NK-92 treated with Interleukin-12 subunit alpha and Interleukin-12 subunit beta, amount 100 ng/mL, for 24 hours (cell line): ENCODE measurements around the gene BAIAP2L1.

Experiments
- DNase-seq: peaks from one replicate; lab custom pipeline; 2025; lab: John Stamatoyannopoulos, UW

The BAIAP2L1 gene

DNA sequence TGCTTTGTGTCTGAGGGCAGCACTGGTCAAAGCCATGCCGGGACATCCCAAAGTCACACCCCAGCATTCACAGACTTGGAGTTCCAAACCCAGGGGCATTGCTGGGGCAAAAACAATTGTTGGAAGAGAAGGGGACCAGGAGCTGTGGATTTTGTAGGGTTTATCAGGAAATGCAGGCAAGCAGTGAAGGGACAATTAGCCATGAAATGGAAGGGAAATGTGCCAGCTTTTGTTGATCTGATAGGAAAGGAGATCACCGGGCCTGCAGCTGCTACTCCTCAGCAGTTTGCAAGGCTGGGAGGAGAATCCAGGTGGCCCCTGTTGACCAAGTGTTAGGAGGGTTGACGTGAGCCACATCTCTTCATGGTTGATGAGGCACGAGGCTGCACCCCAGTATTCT lies 122.0 kb downstream of the BAIAP2L1 start:
- DNase-seq, result no peak

DNA sequence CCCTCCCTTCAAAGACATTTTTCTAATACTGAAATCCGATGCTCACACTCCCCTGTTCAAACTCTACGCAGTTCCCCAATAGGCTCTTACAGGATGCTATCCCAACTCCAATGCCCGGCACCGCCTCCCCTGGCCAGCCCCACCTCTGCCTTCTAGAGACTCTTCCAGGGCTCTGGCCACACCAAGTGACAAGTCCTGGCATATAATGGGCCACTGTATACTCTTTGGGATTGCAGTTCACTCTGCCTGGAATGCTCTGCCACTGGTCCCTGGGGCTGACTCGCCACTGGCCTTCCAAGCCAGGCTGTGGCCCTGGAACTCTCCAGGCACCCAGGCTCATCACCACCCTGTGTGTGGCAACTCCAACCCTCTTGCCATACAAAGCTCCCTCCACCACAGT lies 122.5 kb downstream of the BAIAP2L1 start:
- DNase-seq, result no peak

DNA sequence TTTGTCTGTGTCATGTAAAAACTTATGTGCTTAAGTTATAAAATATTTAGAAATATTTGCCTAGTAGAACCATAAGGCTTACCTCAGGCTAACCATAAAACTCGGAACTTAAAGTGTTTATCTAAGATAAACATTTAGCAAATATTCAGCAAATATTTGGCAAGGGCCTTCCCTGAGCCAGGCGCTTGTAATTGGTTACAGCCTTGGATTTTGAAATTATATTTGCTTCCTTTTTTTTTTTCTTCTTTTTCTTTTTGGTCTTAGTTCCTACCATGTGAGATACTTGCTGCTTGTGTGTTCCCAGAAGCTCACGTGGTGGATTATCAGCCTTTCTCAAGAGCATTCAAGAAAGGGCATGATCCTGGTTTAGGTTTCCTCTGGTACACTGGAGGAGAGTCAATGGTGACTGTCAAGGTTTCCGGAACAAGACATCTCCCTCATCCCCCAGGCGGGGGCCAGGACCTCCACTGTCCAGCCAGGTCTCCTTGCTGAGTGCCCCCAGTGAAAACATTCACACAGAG lies 124.6 kb downstream of the BAIAP2L1 start:
- DNase-seq, result no peak

DNA sequence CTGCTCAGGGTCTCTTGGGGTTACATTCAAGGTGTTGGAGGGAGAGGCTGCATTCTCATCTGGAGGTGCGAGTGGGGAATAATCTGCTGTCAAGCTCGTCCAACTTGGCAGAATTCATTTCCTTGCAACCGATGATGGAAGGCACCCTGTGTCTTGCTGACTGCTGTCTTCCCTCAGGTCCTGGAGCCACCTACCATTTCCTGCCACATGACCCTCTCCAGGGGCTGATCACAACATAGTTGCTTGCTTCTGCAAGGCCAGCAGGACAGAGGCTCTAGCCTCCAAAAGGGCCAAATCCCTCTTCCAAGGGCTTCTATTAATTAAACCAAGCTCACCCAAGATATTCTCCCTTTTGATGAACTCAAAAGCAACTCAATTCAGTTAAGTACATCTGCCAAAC lies 133.6 kb downstream of the BAIAP2L1 start:
- no peak for DNase-seq

DNA sequence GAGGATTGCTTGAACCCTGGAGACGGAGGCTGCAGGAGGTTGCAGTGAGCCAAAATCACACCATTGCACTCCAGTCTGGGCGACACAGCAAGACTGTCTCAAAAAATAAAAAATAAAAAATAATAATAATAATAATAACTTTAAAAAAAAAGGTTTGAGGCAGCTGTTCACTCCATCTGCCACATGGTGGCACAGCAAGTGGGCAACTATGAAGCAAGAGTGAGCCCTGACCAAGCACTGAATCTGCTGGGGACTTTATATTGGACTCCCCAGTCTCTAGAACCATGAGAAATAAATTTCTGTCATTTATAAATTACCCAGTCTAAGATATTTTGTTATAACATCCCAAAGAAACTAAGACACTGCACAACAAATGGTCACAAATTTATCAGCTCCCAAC lies 134.1 kb downstream of the BAIAP2L1 start:
- DNase-seq, result no peak

DNA sequence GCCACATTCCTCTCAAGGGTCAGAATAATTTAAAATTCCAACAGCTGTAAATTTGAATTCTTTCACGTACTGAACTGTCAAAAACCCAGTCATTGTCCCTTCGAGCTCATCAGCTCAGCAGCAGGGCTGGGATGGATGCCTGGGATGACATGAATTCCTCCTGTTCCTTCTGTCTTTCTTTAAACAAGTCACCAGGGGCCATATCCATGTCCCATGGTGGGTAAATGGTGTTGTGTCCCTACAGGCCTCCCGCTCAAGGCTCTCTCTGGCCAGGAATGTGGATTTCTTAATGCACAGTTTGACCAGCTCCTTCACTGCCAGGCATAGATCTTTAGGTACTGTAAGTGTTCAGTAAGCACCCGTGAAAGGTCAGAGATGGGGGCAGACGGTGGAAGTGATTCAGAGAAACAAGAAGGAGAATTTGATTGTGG lies 135.0 kb downstream of the BAIAP2L1 start:
- no peak for DNase-seq

DNA sequence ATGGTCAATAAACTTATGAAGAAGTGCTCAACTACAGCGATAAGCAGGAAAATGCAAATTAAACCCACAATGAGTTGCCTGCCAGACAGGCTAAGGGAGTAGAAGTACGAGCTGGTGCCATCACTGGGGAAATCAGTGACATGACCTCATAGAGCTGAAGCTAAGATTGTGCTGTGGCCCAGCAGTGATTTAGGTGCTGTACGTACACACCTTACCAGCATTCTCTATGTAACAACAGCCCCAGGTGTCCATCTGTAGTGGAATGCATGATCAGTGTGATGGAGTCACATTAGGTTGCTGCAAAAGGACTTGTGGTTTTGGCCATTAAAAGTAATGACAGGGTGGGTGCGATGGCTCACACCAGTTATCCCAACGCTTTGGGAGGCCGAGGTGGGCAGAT lies 143.2 kb downstream of the BAIAP2L1 start:
- no peak for DNase-seq

DNA sequence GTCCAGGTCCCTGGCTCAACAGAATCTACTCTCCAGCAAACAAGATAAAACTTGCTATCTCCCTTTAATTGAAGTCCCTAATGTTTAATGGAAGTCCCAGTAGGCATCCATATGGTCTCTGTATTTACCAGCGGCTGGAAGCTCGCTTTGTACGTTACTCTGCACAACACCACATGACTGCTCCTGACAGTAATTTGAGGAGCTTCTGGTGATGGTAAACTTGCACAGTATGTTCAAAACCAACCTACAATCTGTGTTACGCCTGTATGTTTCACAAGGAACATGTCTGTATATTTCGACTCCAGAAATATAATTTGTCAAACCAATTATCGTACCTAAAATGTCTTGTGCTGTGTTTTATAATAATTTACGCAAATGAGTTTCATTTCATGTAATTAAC lies 144.5 kb downstream of the BAIAP2L1 start:
- no peak for DNase-seq

DNA sequence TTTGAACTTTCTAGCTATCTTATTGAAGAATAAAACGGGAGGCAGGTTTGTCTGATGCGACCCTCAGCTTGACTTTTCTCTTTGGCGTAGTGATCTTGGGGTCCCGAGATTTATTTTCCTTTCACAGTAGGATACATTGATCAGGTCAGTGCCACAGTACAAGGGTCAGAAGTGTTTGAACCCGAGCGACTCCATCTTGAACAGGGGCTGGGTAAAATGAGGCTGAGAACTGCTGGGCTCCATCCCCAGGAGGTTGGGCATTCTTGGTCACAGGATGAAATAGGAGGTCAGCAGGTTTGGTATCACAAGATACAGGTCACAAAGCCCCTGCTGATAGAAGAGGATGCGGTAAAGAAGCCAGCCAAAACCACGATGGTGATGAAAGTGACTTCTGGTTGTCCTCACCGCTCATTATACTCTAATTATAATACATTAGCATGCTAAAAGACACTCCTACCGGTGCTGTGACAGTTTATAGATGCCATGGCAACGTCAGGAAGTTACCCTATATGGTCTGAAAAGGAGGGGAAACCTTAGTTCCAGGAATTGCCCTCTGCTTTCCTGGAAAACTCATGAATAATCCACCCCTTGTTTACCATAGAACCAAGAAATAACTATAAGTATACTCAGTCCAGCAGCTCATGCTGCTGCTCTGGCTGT lies 145.8 kb downstream of the BAIAP2L1 start:
- peak; percentile 40 for DNase-seq

DNA sequence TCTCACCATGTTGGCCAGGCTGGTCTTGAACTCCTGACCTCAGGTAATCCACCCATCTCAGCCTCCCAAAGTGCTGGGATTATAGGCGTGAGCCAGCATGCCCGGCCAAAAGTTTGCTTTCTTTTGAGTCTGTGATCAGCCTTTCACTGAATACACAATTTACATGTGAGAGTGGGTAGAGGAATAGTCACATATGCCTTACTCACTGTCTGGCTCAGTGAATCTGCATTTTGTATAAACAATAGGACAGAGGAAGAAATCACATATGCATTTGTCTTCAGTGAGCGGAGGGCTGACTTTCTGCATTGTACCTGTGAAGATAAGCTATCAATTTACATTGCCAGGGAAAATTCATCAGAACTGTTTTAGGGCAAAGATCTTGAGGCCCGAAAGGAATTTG lies 146.4 kb downstream of the BAIAP2L1 start:
- no peak for DNase-seq

DNA sequence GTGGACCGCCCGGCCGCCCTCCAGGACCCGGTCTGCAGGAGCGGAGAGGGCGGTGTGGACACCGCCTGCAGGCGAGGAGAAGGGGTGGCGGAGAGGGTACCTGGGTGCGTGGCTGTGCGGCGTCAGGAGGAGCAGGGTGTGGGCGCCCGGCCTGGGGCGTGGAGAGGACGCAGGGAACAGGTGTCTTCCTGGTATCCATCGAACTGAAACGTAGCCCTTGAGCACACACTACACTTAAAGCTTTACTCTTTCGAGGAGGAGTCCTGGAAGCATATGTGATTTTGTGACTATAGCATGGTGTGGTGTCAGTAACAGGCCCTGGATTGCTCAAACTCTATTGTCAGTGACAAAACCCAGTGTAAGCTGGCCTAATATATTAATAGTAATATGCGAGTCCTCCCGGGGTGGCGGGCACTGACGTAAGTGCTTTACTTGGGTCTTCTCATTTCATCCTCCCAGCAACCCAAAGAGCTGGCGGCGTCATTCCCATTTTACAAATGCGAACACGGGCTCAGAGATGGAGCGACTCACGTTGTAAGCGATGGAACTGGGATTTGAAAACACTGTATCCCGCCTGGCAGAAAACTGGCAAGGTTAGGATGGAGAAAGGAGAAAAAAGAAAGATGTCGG lies 148.3 kb downstream of the BAIAP2L1 start:
- no peak for DNase-seq

DNA sequence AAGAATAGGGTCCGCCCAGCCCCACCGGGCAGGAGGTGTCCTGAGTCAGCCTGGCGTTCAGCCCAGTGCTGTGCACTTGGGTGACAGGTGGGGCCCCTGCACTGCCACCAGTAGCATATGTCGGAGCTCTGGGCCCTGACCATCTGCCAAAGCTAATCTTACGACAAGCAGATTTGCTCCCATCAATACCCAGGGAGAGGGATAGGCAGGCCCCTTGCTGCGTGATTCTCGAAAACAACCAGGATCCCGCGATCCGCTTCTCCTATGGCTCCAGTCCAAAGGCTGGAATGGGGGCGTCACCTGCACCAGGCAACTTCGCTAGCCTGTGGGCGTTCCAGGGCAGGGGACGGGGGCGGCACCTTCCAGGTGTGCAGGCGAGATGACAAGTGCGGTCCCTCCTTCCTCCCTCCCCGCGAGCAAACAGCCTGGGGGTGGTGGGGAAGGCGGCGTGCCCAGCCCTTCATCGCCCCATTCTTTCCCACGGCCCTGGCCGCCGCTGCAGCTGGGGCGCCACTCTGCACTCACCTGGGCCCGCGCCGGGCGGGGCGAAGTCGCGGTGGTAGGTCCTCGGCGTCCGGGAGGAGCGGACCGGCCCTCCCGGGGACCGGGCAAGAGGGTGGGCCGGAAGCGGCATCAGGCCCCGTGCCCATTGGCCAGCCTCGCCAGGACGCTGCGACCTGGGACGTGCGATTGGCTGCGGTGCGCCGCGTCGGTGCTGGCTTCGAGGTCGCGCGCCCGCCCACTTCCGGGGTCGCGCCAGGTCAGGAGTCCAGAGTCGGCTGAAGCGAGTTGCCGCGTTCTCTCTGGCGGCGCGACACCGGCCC lies 149.1 kb downstream of the BAIAP2L1 start, which contains the start of gene TECPR1:
TSS of gene TECPR1 (minus strand) at position 632 of the 824 bp plus-strand sequence. CDS start 6,086 bp downstream, outside the sequence.
- DNase-seq, result peak; percentile 93

DNA sequence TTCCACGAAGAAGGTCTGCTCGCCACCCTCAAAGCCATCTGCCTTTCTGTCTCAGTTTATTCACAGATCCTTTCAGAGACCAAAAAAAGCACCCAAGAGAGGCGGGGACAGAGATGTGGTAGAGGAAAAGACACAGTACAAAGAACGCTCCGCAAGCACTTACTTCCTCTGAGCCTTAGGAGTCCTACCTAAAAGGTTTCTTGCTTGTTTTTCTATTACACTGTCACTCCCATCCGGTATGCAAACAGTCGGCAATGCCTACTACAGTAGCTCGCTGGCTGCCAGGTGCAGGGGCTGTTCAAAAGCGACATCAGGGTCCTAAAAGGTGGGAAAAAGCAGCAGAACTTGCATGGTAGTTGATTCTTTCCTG lies 149.7 kb downstream of the BAIAP2L1 start:
- no peak for DNase-seq

DNA sequence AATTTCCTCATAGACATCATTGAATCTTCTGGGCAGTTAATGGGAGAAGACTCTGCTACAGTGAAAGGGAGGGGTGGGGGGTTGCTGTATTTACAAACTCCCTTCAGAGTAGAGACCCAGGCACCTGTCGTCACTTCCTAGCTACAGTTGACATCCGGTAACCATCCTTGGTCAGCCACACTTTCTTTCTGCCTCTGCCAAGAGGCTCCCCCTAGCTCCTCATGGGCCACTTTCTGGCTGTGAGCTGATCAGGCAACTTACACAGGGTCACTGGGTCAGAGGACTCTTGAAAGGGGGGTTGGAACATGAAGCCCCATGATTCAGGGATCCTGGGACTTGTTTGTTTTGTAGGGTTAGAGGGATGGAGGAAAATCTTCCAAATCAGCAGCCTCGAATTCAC lies 150.1 kb downstream of the BAIAP2L1 start:
- no peak for DNase-seq

DNA sequence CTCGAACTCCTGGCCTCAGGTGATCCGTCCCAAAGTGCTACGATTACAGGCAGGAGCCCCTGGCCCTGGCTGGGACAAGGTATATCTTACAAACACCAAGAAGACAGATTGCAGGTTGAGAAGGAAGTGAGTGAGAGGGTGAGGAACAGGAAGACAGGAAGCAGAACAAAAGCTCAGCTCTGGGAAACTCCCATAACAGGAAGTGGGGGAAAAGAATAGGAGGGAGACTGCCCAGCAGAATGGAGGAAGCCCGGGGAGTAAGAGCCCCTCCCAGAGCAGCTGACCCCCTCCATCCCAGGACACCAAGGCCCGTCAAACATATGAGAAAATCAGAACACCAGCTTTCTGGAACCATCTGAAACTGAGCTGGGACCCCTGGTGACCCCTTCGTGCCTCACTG lies 151.8 kb downstream of the BAIAP2L1 start:
- DNase-seq, result no peak

DNA sequence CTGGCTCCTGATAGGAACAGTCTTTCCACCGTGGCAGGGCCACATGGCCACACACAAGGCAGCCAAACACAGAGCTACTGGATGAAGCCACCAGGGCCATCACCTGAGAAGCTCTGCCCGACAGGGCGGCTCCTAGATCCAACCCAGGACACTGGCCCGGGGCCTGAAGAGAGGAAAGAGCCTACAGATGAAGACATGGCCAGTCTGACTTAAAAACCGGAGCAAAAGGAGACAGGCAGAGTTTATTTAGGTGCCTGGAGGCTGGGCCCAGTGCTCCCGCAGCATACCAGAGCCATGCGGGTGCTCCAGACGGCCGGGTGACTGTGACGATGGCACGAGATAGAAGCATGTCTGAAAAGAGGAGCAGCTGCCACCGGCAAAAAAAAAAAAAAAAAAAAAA lies 152.7 kb downstream of the BAIAP2L1 start:
- DNase-seq, result no peak

DNA sequence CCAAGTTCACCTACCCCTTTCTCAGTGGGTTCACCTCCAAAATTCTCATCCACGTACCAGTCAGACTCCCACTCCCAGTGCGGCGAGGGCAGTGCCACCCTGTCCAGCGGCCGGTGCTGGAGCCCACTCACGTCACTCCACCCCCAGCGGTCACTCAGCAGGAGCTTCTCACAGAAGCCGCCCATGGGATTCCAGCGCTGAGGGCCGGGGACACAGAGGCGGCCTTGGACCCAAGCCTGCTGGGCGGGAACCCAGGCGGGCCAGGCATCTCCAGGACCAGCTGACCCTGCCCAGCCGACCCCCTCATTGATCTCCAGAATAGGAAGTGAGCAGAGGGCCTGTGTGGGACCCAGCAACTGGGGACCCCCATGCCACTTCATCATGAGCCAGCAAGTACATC lies 156.0 kb downstream of the BAIAP2L1 start:
- DNase-seq, result no peak

DNA sequence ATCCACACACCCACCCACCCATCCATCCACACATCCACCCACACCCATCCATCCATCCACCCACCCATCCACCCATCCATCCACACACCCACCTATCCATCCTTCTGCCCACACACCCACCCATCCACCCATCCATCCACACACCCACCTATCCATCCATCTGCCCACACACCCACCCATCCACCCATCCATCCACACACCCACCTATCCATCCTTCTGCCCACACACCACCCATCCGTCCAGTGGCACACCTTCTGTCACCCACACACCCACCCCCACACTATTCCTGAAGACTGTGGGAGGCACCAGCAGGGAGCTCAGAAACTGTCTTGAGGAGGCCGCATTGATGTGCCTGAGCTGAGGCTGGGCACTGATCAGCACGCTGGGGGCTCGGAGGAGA lies 158.0 kb downstream of the BAIAP2L1 start:
- DNase-seq, result no peak

DNA sequence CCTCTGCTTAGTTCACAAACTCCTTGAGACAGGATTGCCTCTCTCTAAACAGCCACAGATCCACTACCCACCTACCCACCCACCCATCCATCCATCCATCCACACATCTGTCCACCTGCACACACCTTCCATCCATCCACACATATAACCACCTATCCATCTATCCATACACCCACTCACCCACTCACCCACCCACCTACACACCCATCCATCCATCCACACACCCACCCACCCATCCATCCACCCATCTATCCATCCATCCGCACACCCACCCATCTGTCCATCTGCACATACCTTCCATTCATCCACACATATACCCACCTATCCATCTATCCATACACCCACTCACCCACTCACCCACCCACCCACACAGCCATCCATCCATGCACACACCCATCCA lies 158.5 kb downstream of the BAIAP2L1 start:
- DNase-seq, result no peak

DNA sequence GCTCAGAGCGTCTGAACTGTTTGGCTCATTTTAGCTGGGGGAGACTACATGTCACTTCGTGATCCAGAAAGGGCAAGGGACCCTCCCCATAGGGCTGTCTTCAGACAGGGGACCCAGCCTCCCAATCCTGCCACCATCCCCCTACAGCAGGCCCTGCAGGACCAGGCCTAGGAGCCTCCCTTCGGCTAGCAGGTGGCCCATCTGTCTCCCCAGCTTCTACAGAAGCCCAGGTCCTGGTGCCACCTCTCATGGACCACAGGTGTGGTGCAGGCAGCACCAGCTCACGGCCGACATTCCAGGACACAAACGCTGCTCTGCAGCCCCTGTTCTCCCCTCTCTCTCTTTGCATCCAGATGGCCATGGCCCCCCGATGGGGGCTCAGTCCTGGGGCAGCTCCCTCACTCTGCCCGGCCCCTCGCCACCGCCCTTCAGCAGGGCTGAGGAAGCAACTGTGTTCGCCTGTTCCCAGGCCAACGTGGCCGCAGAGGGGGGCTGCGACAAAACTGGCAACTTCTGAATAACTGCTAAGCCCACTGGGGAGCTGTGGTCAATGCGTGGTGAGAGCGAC lies 159.1 kb downstream of the BAIAP2L1 start:
- DNase-seq, result no peak
